GM19372 (cell line): ENCODE data around the gene NCBP2L.
A peak's percentile ranks its signal among the peaks of the same experiment; 100 is the strongest.
"Not testable (repeated sequence)": the region's sequence is repeated elsewhere in the genome, so short reads cannot be mapped to it uniquely, and the experiment has no call there.

Source experiments
- ATAC-seq: cut with Tn5 transposase; IDR thresholded peaks from one replicate; pipeline ENCODE4 v1.9.1; 2021; ENCODE audit warnings: mild to moderate bottlenecking, low read depth, moderate library complexity; ENCODE audit not compliant: unreplicated experiment

Gene NCBP2L

GRCh38 chrX:107804427-107804826, 26.9 kb downstream of the NCBP2L start:
- ATAC-seq = no peak

DNA sequence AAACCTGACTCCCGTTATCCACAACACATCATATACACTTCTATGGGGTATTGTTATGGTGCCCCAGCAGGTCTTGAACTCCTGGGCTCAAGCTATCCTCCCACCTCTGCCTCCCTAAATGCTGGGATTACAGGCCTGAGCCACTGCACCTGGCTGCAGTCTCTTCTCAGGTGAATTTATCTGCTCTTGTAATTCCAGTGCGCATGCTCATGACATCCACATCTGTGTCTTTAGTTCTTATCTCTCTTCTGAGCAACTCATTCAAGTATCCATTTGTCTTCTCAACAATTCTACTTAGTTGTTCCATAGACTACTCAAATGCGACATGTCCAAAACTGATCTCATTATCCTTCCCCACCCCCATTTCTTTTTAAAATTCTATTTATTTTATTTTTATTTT, 27.6 kb downstream of the NCBP2L start:
- no peak for ATAC-seq

GRCh38 chrX:107810053-107810452, 32.5 kb downstream of the NCBP2L start:
- ATAC-seq = not testable (repeated sequence)

DNA sequence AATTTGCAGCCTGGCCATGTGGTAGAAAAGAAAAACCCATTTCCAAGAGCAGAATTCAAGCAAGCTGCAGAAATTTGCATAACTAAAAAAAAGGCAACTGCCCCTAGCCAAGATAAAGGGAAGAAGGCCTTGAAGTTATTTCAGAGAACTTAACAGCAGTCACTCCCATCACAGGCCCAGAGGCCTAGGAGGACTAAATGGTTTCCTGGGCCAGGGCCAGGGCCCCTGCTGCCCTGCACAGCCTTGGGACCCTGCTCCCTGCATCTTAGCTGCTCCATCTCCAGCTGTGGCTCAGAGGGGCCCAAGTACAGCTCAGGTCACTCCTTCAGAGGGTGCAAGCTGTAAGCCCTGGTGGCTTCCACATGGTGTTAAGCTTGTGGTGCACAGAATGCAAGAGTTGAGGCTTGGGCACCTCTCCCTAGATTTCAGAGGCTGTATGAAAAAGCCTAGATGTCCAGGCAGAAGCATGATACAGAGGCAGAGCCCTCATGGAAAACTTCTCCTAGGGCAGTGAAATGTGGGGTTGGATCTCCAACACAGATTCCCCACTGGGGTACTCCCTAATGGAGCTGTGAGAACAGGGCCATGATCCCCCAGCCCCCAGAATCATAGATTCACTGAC, 41.5 kb downstream of the NCBP2L start:
- ATAC-seq = no peak

GRCh38 chrX:107823042-107823441, 45.5 kb downstream of the NCBP2L start:
- no peak for ATAC-seq

DNA sequence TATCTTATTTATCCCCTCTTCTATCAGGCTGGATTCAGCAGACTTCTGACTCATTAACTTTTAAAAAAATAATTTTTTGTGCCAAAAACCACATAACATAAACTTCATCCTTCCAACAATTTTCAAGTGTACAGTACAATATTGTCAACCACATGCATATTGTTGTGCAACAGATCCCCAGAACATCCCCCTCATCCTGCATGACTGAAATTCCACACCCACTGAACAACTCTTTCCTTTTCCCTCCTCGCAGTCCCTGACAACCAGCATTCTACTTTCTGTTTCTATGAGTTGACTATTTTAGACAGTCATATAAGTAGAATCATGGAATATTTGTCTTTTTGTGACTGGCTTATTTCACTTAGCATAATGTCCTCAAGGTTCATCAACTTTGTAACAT, 45.9 kb downstream of the NCBP2L start:
- ATAC-seq = no peak

DNA sequence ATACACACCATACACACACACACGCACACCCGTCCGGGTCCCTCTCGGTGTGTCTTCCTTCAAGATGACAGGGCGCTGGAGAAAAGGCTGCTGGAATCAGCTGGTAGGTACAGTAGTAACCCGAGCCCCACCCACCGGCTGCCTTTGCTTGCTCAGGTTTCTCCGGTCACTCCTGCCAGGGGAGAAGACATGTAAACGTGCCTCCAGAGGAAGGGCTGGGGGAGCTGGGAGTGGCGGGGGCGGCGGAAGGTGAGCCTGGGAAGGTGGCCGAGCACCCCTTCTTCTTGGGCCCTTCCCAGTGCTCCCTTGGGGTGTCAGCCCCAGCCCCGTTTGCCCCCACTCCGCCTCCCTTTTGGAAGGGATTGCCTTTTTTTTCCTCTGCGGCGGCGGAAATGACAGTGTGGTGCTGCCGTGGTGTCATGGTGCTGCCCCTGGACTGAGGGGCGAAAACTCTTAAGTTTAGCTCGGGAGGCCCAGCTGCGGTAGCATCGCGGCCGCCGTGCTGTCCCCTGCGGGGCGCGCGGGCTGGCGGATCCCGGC, 48.2 kb downstream of the NCBP2L start, which contains the start of gene MID2:
MID2 (plus strand) TSS at position 169 of the 540 bp plus-strand sequence. CDS start 561 bp downstream, outside the sequence.
- ATAC-seq = peak; percentile 58

DNA sequence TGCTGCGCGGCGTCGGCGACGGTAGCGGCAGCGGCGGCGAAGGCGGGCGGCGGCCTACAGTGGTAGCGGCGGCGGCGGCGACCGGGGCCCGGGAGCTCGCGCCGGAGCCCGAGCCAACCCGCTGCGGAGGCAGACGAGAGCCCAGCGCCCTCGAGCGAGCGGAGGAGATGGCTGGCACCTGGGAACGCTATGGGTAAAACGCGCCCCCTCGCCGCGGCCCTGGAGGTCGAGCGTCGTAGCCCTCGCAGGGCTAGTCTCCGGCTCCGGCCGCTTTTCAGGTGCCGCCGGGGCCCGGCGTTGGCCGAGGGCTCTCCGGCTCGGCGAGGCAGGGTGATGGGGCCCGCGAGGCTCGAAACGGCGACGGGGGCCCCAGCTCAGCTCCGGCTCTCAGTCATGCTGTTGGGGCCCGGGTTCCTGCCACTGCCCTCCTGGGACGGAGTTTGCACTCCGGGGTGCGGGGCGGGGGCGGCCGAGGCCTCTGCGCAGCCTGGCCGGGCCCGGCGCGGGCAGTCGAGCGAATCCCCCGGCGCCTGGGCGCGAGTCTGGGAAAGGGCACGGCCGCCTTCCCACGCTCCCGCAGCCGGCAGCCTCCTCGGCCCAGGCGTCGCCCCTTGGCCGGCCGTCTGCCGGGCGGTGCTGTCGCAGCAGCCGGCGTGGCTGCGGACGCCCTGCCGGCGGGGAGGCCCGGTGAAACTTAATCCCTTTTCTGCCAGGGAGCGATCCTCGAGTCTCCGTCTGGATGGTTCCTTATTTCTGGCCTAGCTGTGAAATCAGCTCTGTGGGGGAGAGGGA, 48.9 kb downstream of the NCBP2L start:
- peak; percentile 56 for ATAC-seq

- no peak for ATAC-seq
These were observed 49.7 kb downstream of the NCBP2L start for GRCh38 chrX:107827030-107827831.

DNA sequence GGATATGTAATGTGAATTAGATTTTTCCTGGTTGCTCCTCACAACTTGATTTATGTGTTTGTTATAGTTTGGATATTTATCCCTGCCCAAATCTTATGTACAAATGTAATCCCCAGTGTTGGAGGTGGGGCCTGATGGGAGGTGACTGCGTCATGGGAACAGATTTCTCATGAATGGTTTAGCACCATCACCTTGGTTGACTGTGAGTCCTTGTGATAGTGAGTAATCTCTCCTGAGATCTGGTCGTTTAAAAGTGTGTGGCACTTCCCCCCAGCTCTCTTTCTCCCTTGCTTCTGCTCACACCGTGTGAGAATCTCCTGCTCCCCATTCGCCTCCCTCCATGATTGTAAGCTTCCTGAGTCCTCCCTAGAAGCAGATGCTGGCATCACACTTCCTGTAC, 50.3 kb downstream of the NCBP2L start:
- no peak for ATAC-seq

DNA sequence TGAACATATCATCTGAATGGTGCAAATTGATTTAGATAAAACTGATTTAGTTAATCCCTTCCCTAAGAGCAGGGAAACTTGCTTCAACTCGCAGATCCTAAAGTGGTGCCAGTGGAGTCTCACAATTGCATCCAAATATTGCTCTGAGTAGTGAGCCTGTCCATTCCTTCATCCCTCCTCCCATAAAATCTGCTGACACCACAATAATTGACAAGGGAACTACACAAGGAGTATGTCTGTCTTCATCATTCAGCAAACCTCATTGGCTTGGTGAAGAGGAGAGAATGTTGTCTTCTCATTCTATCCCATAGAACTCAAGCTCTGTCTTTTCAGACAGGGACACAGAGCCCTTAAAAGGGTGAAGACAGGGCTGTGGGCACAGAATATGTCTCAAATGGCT, 52.3 kb downstream of the NCBP2L start:
- ATAC-seq = no peak

DNA sequence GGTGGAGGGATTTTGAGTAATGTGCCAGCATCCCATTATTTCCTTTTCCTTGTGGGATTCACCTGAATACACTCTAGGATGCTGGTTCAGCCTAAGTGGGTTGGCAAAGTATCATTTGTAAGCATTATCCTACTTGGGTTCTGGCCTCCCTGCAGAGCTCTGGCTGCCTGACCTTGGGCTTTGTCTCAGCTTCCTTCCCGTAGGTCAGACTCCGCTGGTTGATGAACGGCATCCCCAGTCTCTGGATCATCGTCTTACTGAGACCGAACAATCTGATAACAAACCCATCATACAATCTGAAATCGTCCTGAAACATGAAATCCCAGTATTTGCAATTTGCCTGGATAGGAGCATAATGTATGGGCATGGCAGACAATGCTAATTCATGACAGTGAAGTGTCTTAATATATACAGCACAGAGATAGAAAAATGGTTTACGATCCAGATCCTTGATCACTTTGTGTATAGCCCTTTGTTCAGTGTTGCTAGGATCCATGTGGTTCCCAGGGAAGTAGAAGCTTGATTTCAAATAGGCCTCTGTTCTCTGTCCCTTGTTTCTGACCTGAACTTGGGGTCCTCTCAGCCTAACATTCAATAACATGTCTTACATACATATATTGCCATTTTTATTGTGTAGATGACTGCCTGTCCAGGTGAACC, 53.7 kb downstream of the NCBP2L start:
- no peak for ATAC-seq

GRCh38 chrX:107834275-107835201, 57.0 kb downstream of the NCBP2L start:
- ATAC-seq = no peak

GRCh38 chrX:107836958-107837357, 59.4 kb downstream of the NCBP2L start:
- ATAC-seq = no peak

GRCh38 chrX:107840971-107841370, 63.4 kb downstream of the NCBP2L start:
- no peak for ATAC-seq

DNA sequence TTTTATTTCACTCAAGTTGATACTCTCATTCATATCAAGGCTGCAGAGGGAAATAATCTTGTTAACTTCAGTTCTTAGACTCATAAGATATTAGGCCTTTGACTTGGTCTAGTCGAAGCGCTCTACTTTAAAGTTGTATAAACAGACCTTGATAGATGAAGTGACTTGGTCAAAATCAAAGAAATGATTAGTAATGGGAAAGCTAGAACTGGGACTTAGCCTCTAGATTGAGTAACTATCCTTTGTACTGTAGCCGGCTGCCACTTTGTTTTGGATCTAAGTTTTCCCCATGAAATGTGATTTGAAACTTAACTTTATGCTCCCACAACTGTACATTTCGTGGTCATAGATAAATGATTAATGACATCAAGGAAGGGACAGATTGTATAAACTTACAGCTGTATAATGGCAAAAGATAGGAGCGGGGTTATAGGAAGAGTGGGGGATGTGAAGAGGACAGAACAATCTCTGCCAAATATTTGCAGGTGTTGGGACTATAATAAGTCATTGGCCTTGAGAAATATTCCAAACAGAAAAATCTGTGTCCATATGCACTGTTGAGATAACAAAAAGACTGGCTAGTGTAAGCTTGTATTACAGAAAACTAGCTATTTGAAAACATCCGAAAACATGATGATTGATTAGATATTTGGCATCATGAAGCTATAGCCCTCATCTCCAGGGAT, 65.3 kb downstream of the NCBP2L start:
- ATAC-seq = no peak
